Ascending aorta (tissue), 2 donors: ENCODE measurements around the gene POU2F1. TPM values are rescaled to one million over a fixed set of nuclear protein-coding genes. Genes with fewer than 3 reads are reported as not detected.

Source experiments
- DNase-seq, 2 donors: peaks; one replicate each; pipeline ENCODE4 v3.0.0-alpha.2; 2019; ENCODE audit warnings: low spot score in 2 of 2
- H3K27ac ChIP-seq, 2 donors: fragments of 200-600 bp; sonication (generic); one replicate each; pipeline ENCODE4 v1.5.1; 2016 to 2017; ENCODE audit warnings: mild to moderate bottlenecking in 1 of 2
- H3K27me3 ChIP-seq: fragments of 200-600 bp; sonication (generic); one replicate; pipeline ENCODE4 v1.5.1; 2017
- H3K36me3 ChIP-seq, 2 donors: fragments of 200-600 bp; sonication (generic); one replicate each; pipeline ENCODE4 v1.5.1; 2016
- H3K4me1 ChIP-seq, 2 donors: fragments of 200-600 bp; sonication (generic); one replicate each; pipeline ENCODE4 v1.5.1; 2016 to 2017; ENCODE audit warnings: mild to moderate bottlenecking in 1 of 2
- H3K4me3 ChIP-seq, 2 donors: fragments of 200-600 bp; sonication (generic); one replicate each; pipeline ENCODE4 v1.5.1; 2016 to 2017; ENCODE audit warnings: mild to moderate bottlenecking in 1 of 2
- H3K9me3 ChIP-seq, 2 donors: fragments of 200-600 bp; sonication (generic); one replicate each; pipeline ENCODE4 v1.5.1; 2016
- intact Hi-C: fragments of 100-400 bp; cut with DNase I; formaldehyde crosslinking; loops from one replicate; pipeline ENCODE4 v1.15.1; 2023
- total RNA-seq: library from RNA; depleted of rRNA; stranded (reverse); fragments of >200 nt; gene quantifications from one replicate; pipeline ENCODE4 v1.1.0, GENCODE V29; 2016
- TF ChIP-seq, protein P1 (sequence below), 3 experiments: fragments of 200-600 bp in 2 of 3; fragments of 450-650 bp in 1 of 3; sonication (generic) in 2 of 3; IDR thresholded peaks; one replicate each; pipeline ENCODE4 v1.5.1; 2016 to 2019; ENCODE audit warnings: antibody characterized with exemption in 3 of 3, mild to moderate bottlenecking in 1 of 3, moderate library complexity in 1 of 3

Gene POU2F1
- total RNA-seq, 1 donor from 2014 or later = 3.0 TPM

DNA sequence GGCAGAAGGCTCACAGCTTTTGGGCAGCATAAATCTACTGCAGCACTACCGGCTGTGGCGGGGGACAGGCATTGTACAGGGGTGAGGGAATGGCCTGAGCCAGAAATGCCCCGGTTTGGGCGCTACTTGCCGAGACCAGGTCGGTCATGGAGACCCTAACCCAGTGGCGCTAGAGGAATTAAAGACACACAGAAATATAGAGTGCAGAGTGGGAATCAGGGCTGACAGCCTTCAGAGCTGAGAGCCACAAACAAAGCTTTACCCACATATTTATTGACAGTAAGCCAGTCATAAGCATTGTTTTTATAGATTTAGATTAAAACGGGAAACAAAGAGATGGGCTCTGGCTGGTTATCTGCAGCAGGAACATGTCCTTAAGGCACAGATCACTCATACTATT lies 101.8 kb downstream of the POU2F1 start:
- no peaks in the 10 kb centered on the region for H3K27me3 ChIP-seq
- no peak overlapping the region for H3K27ac ChIP-seq
- no peaks in the 10 kb centered on the region for H3K4me1 ChIP-seq
- peaks cover 44 to 59% of the 10 kb centered on the region in 2 donors for H3K9me3 ChIP-seq
- intact Hi-C loops = no loop called here
- TF ChIP-seq, protein P1, sequence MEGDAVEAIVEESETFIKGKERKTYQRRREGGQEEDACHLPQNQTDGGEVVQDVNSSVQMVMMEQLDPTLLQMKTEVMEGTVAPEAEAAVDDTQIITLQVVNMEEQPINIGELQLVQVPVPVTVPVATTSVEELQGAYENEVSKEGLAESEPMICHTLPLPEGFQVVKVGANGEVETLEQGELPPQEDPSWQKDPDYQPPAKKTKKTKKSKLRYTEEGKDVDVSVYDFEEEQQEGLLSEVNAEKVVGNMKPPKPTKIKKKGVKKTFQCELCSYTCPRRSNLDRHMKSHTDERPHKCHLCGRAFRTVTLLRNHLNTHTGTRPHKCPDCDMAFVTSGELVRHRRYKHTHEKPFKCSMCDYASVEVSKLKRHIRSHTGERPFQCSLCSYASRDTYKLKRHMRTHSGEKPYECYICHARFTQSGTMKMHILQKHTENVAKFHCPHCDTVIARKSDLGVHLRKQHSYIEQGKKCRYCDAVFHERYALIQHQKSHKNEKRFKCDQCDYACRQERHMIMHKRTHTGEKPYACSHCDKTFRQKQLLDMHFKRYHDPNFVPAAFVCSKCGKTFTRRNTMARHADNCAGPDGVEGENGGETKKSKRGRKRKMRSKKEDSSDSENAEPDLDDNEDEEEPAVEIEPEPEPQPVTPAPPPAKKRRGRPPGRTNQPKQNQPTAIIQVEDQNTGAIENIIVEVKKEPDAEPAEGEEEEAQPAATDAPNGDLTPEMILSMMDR (IDR thresholded peaks at IDR 0.05) = no peak
- H3K4me3 ChIP-seq = no peak overlapping the region
- H3K36me3 ChIP-seq = peaks cover 0 to 13% of the 10 kb centered on the region in 2 donors
- no peak for DNase-seq

DNA sequence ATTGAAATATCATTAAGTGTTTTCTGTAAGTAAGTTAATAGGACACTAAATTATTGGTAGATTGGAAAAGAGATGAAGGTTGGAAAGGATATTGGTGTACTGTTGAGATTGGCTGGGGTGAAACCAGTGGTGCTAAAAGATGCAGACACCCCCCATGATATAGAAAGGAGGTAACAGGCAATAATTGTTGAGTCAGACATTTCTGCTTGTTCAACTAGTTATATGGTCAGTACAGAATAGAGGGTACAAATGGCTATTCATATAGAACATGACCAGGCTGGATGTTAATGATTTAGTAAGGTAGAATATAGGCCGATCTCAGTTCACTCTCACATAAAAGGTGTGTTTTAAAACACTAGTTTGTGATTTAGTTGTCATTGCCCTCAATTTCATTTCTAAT lies 104.5 kb downstream of the POU2F1 start:
- H3K36me3 ChIP-seq = peaks cover 0 to 10% of the 10 kb centered on the region in 2 donors
- H3K9me3 ChIP-seq = peaks cover 39 to 50% of the 10 kb centered on the region in 2 donors
- H3K27me3 ChIP-seq = no peaks in the 10 kb centered on the region
- no peak overlapping the region for H3K4me3 ChIP-seq
- DNase-seq = no peak
- no peak overlapping the region for H3K27ac ChIP-seq
- TF ChIP-seq, protein P1 (IDR thresholded peaks at IDR 0.05) = no peak
- intact Hi-C loops = no loop called here
- H3K4me1 ChIP-seq = no peaks in the 10 kb centered on the region

DNA sequence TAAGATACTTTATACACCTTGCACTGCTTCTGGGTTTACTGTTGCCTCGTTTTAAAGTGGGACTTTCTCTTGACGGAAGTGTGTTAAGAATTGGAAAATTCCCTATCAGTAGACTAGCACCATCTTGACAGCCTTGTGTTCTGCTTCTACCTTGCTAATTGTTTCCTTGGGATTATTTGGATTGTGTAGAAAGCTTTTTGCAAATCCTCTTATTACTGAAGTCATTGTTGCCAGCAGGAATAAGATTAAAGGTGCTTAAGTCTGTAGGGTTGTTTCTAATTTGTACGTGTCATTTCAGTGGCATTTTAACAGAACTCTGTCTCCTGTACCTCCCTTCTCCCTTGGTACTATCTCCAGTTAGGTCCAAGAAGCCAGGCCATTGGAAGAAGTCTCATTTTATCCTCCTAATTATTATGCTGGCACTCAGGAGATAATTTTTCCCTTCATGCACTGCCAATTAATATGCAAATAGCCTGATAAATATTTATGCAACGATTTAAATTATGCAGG lies 107.7 kb downstream of the POU2F1 start:
- DNase-seq = no peak
- intact Hi-C loops = no loop called here

DNA sequence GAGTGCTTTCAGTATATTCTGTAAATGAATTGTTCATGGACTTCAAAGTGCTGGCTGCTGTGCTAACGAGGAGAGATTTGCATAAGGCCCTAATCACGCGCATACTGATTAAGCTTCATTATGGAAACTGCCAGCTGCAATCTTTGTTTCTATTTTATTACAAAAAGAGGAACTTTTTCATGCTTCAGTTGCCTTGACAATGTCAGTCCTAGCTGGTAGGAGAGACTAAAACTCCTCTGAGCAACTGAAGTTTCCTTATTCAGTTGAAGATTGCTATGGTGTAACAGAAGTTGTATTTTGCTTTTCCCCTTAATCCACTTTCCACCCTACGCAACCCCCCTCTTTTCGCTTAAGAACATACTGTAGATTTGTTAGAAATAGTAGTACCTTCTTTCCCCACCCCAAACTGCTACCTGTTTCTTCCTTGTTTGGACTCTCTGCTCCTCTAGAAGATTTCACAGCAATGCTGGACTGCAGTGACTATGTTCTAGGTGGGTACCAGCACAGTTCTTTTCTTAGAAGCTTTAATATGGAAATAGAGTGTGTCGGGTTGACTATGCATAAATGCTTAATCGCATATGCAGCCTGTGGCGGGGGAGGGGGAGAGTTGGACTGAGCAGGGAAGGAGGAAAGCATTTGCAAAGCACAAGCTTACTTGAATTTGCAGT lies 108.3 kb downstream of the POU2F1 start:
- Histone ChIP-seq H3K36me3 (peaks cover 0 to 8% of the 10 kb centered on the region in 2 donors), H3K27ac (no peak overlapping the region), H3K4me3 (no peak overlapping the region), H3K27me3 (no peaks in the 10 kb centered on the region), H3K9me3 (peaks cover 3 to 13% of the 10 kb centered on the region in 2 donors), H3K4me1 (no peaks in the 10 kb centered on the region)
- TF ChIP-seq, protein P1 (IDR thresholded peaks at IDR 0.05) = no peak
- no peak for DNase-seq
- intact Hi-C loops = no loop called here

More for the DNA sequence above, 107.7 kb downstream of the POU2F1 start:
- H3K27me3 ChIP-seq = no peaks in the 10 kb centered on the region
- no peaks in the 10 kb centered on the region for H3K4me1 ChIP-seq
- no peak overlapping the region for H3K27ac ChIP-seq
- peaks cover 0 to 11% of the 10 kb centered on the region in 2 donors for H3K36me3 ChIP-seq
- H3K9me3 ChIP-seq = peaks cover 7 to 19% of the 10 kb centered on the region in 2 donors
- TF ChIP-seq, protein P1 (IDR thresholded peaks at IDR 0.05) = no peak
- no peak overlapping the region for H3K4me3 ChIP-seq

DNA sequence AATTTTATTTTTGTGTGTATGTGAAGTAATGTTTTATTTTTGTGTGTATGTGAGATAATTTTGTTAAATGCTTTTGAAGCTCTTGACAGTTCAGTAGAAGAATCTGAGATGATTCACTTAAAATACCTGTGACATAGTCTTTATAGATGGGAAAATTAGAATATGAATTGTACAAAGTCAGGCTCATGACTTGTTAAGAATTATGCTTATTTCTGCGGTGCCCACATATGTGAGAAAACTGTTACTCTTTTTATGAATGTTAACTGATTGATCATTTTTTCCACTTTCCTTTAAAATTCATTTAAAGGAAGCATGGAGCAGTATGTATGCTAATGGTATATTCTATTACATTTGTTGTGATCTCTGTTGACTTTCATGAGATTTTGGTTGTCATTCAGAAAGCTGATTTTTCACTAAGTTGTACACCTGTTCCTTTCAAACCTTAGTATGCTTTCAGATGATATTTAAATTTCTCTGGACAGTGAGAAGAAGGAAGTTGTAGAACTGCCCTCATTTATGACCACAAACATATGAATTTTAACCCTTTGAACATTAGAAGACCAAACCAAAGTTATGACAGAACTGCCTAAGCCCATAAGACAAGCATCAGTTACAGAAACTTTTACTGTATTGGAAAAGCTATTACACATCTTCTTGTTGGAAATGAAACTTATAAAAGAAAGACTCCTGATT lies 110.1 kb downstream of the POU2F1 start:
- intact Hi-C loops = no loop called here
- no peaks in the 10 kb centered on the region for H3K27me3 ChIP-seq
- H3K4me3 ChIP-seq = no peak overlapping the region
- TF ChIP-seq, protein P1 (IDR thresholded peaks at IDR 0.05) = no peak
- no peak for DNase-seq
- no peaks in the 10 kb centered on the region for H3K9me3 ChIP-seq
- peaks cover 0 to 4% of the 10 kb centered on the region in 2 donors for H3K36me3 ChIP-seq
- no peak overlapping the region for H3K27ac ChIP-seq
- H3K4me1 ChIP-seq = no peaks in the 10 kb centered on the region
